NB4 (cell line): ENCODE data around the gene SRSF12.

Experiments
- DNase-seq: peaks from one replicate; pipeline ENCODE4 v3.0.0; 2010; ENCODE audit warnings: low read depth
- H3K4me3 ChIP-seq: one replicate; pipeline ENCODE4 v1.5.1; 2011; ENCODE audit warnings: mild to moderate bottlenecking, low read depth, low read length, moderate library complexity
- MYC ChIP-seq: IDR thresholded peaks from 2 replicates; pipeline ENCODE4 v1.6.1; 2011; ENCODE audit warnings: low read depth, low read length
- POLR2A ChIP-seq: IDR thresholded peaks from 2 replicates; pipeline ENCODE4 v1.6.1; 2011; ENCODE audit warnings: mild to moderate bottlenecking; ENCODE audit not compliant: insufficient read length; ENCODE audit errors: extremely low read depth
- TF ChIP-seq, protein P1 (sequence below): IDR thresholded peaks from 2 replicates; pipeline ENCODE4 v1.6.1; 2011; ENCODE audit warnings: low read depth, low read length
- TF ChIP-seq, protein P2 (sequence below): IDR thresholded peaks from one replicate; pipeline ENCODE4 v1.5.1; 2012; ENCODE audit warnings: low read depth, low read length

The SRSF12 gene

DNA sequence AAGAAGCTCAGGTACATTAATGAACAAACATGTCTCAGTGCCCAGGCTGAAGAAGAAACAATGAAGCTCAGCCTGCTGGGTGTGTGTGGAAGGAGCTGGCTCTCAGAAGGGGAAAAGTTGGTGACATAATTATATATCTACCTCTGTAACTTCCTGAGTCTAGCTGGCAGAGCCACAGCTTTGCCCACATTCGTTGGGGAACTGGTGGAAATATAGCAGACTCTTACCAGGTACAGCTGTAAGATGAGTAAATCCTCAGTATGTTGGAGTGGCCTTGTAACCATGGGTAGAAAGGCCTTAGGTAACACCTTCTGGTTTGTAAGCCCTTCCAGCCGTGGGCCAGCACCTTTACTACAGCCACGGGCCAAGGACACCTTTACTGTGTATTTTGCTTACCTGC, 67.2 kb downstream of the SRSF12 start:
- TF ChIP-seq, protein P1, sequence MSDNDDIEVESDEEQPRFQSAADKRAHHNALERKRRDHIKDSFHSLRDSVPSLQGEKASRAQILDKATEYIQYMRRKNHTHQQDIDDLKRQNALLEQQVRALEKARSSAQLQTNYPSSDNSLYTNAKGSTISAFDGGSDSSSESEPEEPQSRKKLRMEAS, result no peak
- no peak for TF ChIP-seq MYC
- TF ChIP-seq, protein P2, sequence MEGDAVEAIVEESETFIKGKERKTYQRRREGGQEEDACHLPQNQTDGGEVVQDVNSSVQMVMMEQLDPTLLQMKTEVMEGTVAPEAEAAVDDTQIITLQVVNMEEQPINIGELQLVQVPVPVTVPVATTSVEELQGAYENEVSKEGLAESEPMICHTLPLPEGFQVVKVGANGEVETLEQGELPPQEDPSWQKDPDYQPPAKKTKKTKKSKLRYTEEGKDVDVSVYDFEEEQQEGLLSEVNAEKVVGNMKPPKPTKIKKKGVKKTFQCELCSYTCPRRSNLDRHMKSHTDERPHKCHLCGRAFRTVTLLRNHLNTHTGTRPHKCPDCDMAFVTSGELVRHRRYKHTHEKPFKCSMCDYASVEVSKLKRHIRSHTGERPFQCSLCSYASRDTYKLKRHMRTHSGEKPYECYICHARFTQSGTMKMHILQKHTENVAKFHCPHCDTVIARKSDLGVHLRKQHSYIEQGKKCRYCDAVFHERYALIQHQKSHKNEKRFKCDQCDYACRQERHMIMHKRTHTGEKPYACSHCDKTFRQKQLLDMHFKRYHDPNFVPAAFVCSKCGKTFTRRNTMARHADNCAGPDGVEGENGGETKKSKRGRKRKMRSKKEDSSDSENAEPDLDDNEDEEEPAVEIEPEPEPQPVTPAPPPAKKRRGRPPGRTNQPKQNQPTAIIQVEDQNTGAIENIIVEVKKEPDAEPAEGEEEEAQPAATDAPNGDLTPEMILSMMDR, result no peak
- no peak for TF ChIP-seq POLR2A
- H3K4me3 ChIP-seq, result no peak overlapping the region
- no peak for DNase-seq

DNA sequence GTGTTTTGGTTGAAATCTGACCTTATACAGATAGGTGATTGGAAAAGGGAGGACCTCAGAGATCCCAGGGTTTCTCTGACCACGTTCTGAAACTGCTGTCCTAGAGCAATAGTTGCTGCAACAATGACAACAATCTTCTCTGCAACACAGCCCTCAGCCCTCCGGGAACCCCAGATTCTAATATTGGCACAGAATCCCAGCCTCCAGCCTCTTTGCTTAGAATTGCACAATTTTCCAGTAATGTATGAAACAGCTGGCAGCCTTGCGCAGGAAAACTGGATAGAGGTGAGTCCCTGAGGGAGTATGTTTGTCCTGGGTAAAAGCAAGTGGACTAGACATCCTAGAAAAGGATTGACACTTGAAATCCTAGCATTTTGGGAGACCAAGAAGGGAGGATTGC, 67.7 kb downstream of the SRSF12 start:
- DNase-seq, result no peak
- no peak overlapping the region for H3K4me3 ChIP-seq
- TF ChIP-seq, protein P2, result no peak
- TF ChIP-seq, protein P1, result no peak
- TF ChIP-seq MYC (no peak), POLR2A (no peak)

DNA sequence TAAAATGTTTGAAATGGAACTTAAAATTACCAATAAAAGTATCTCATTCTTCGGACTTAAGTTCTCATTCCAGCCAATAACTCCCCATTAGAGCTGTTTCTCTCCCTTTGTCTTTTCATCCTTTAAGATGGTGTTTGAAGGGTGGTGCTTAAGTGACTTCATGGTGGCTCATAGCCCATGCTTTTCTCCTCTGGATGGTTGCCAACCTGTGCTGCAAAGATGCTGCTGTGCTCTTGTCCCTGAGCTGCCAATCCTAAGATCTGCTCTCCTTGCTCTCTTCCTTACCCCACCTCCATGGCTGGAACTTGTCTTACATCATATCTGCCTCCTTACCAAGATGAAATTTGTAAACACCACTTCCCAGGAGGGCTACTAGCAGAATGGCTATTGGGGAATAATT, 68.9 kb downstream of the SRSF12 start:
- H3K4me3 ChIP-seq, result no peak overlapping the region
- no peak for TF ChIP-seq POLR2A
- TF ChIP-seq, protein P1, result no peak
- TF ChIP-seq, protein P2, result no peak
- TF ChIP-seq MYC, result no peak
- no peak for DNase-seq

DNA sequence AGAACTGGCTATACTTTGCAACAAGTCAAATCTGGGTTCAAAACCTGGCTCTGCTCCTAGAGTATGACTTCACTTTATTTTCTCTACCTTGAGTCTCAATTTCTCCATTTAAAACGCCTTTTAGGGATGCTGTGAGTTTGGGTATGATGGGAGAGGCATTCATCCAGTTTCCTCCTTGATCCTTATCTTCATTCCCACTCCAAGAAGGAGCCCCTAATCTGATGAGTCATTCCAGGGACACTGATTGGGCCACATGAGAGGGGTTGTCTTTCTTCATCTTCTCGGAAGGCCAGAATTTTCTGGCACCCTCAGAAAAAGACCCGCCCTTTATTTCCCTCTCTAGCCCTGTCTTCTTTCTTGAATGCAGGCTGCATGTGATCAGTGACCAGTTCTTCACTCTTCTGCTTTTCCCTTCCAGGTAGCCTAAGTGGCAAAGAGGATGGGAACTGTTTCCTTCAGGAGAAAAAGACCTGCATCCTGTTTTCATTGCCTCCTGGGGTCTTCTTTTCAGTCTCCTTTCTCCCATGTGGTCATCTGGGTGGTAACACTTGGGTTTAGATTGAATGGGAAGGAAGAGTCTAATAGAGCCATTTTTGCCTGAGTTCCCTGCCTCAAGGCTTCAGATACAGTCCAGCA, 69.5 kb downstream of the SRSF12 start:
- no peak overlapping the region for H3K4me3 ChIP-seq

DNA sequence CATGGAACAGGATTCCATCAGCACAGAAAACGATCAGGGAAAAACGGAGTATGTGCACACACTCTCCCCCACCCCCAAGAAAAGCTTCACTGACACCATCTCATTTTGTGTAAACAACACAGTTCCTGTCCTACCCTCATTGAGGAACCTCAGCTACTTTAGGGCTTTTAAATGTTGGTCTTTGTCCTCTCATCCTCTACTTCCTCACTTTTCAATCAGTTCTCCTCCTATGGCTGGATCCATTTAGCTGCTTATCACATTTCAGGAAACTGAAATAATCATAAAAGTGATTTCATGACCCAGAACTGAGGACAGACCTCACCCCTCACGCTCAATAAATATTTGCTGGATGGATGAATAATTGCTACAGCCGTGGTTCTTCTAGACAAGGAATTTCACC, 70.4 kb downstream of the SRSF12 start:
- TF ChIP-seq POLR2A (no peak), MYC (no peak)
- TF ChIP-seq, protein P2, result no peak
- TF ChIP-seq, protein P1, result no peak
- DNase-seq, result no peak
- H3K4me3 ChIP-seq, result no peak overlapping the region

More for the DNA sequence above, 69.5 kb downstream of the SRSF12 start:
- TF ChIP-seq MYC (no peak), POLR2A (no peak)
- TF ChIP-seq, protein P1, result no peak
- DNase-seq, result no peak
